Ovary (tissue), 9 donors: ENCODE measurements around the gene TSPAN5. TPM values are rescaled to one million over a fixed set of nuclear protein-coding genes. Genes with fewer than 3 reads are reported as not detected.

ENCODE experiments used
- DNase-seq, 5 donors: peaks; one replicate each; pipeline ENCODE4 v3.0.0-alpha.2; 2019 to 2020
- H3K27ac ChIP-seq, 2 donors: fragments of 200-600 bp; one replicate each; pipeline versions ENCODE4 v1.5.1 to v1.8.0; 2019 to 2022
- H3K27me3 ChIP-seq: fragments of 200-600 bp; one replicate; pipeline ENCODE4 v1.8.0; 2022
- H3K36me3 ChIP-seq: fragments of 200-600 bp; sonication (generic); one replicate; pipeline ENCODE4 v1.5.1; 2019
- H3K4me1 ChIP-seq: one replicate; pipeline ENCODE4 v1.8.1; 2013; ENCODE audit warnings: mild to moderate bottlenecking, moderate library complexity; ENCODE audit not compliant: insufficient read depth
- H3K4me3 ChIP-seq: fragments of 200-600 bp; sonication (generic); one replicate; pipeline ENCODE4 v1.5.1; 2017
- H3K9me3 ChIP-seq, 2 donors: fragments of 200-600 bp in 1 of 2; sonication (generic) in 1 of 2; one replicate each; pipeline versions ENCODE4 v1.5.1 to v1.8.1; 2013 to 2019; ENCODE audit warnings: mild to moderate bottlenecking in 1 of 2, moderate library complexity in 1 of 2
- EP300 ChIP-seq: sonication (generic); formaldehyde crosslinking; IDR thresholded peaks from one replicate; pipeline ENCODE4 v1.6.1; 2017; ENCODE audit warnings: antibody characterized with exemption
- POLR2A ChIP-seq: fragments of 450-650 bp; IDR thresholded peaks from one replicate; pipeline ENCODE4 v1.6.1; 2017; ENCODE audit warnings: antibody characterized with exemption, mild to moderate bottlenecking, moderate library complexity
- WGBS, 3 donors: extraction: QIAGEN DNeasy Blood & Tissue Kit in 1 of 3; methylation state at CpG; one replicate each; pipeline versions ENCODE4 v1.1.5 to v1.1.7; 2013 to 2017; 5-methylcytosine and 5-hydroxymethylcytosine counted together
- intact Hi-C, 4 donors: fragments of 100-400 bp; cut with DNase I; formaldehyde crosslinking; loops; one replicate each; pipeline versions ENCODE4 v1.11.0 to v1.15.1; 2022 to 2023
- polyA plus RNA-seq, 2 donors: library from polyadenylated mRNA; stranded (reverse); fragments of 200-250 nt in 1 of 2; fragments of 350-450 nt in 1 of 2; fragmentation: Illumina TruSeq in 1 of 2; extraction: RNeasy Lipid Tissue Mini Kit (QIAGEN cat#74804) in 1 of 2; gene quantifications; one replicate each; pipeline ENCODE4 v1.2.3, GENCODE V29; 2013 to 2014
- total RNA-seq, 7 donors: library from RNA; depleted of rRNA in 2 of 7; stranded (reverse); fragments of >200 nt in 2 of 7; fragmentation: NEBNext Ultra II Directional in 3 of 7; extraction: Animal tissue kit (Norgen Biotek cat#: 25700) in 3 of 7; gene quantifications; one replicate each; pipeline versions ENCODE4 v1.1.0 to v1.2.4, GENCODE V29; 2016 to 2023
- TF ChIP-seq, protein P1 (sequence below), 3 donors: fragments of 450-650 bp in 2 of 3; fragments of 200-600 bp in 1 of 3; IDR thresholded peaks; one replicate each; pipeline versions ENCODE4 v1.5.1 to v1.8.0; 2016 to 2022; ENCODE audit warnings: antibody characterized with exemption in 3 of 3, mild to moderate bottlenecking in 1 of 3
- donor health status: DM: no; HTN: no; CAD: no; lungs with moderate emphysema.
- donor health status: DM: no; HTN: no; CAD: no.
- donor health status: Bipolar disorder and iron deficiency.
- donor health status: DM: yes; HTN: yes; CAD: no.
- donor health status: DM: no; HTN: no; CAD: no.
- donor health status: DM: yes; HTN: yes; CAD: no.

Gene TSPAN5
- total and polyA plus RNA-seq, 9 donors, result 34.0 to 69.5 (median 48.2) TPM

GRCh38 chr4:98444371-98444770 lies 214.0 kb downstream of the TSPAN5 start:
- H3K36me3 ChIP-seq, result no peaks in the 10 kb centered on the region
- no peaks in the 10 kb centered on the region for H3K4me1 ChIP-seq
- H3K4me3 ChIP-seq, result no peak overlapping the region
- H3K27me3 ChIP-seq, result no peaks in the 10 kb centered on the region
- no peak for TF ChIP-seq POLR2A
- no peak for TF ChIP-seq EP300
- TF ChIP-seq, protein P1, sequence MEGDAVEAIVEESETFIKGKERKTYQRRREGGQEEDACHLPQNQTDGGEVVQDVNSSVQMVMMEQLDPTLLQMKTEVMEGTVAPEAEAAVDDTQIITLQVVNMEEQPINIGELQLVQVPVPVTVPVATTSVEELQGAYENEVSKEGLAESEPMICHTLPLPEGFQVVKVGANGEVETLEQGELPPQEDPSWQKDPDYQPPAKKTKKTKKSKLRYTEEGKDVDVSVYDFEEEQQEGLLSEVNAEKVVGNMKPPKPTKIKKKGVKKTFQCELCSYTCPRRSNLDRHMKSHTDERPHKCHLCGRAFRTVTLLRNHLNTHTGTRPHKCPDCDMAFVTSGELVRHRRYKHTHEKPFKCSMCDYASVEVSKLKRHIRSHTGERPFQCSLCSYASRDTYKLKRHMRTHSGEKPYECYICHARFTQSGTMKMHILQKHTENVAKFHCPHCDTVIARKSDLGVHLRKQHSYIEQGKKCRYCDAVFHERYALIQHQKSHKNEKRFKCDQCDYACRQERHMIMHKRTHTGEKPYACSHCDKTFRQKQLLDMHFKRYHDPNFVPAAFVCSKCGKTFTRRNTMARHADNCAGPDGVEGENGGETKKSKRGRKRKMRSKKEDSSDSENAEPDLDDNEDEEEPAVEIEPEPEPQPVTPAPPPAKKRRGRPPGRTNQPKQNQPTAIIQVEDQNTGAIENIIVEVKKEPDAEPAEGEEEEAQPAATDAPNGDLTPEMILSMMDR (IDR thresholded peaks at IDR 0.05), result no peak
- DNase-seq, result no peak
- intact Hi-C loops, result no loop called here
- no peaks in the 10 kb centered on the region for H3K9me3 ChIP-seq
- H3K27ac ChIP-seq, result no peak overlapping the region

DNA sequence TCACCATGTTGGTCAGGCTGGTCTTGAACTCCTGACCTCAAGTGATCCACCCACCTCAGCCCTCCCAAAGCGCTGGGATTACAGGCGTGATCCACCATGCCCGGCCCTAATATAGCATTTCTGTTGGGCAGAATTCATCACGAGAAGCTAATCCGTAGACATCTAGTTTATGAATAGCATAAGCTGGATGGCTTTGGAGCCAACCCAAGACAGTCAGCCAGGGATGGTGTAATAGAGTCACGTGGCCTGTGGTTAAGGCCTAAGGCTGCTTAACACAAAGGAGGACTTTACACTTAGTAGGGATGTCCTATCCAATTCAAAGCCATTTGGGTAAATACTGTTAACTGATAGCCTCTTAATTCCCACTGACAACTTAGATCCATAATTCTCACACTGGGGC lies 223.6 kb downstream of the TSPAN5 start:
- no peaks in the 10 kb centered on the region for H3K9me3 ChIP-seq
- H3K27me3 ChIP-seq, result no peaks in the 10 kb centered on the region
- TF ChIP-seq EP300, result no peak
- H3K4me1 ChIP-seq, result no peaks in the 10 kb centered on the region
- no peak overlapping the region for H3K4me3 ChIP-seq
- WGBS, 3 donors, result 97 to 98% (median 98%) methylated on average over 6 of the region's 6 CpGs
- intact Hi-C loops, result no loop called here
- no peak overlapping the region for H3K27ac ChIP-seq
- no peak for DNase-seq
- no peaks in the 10 kb centered on the region for H3K36me3 ChIP-seq

DNA sequence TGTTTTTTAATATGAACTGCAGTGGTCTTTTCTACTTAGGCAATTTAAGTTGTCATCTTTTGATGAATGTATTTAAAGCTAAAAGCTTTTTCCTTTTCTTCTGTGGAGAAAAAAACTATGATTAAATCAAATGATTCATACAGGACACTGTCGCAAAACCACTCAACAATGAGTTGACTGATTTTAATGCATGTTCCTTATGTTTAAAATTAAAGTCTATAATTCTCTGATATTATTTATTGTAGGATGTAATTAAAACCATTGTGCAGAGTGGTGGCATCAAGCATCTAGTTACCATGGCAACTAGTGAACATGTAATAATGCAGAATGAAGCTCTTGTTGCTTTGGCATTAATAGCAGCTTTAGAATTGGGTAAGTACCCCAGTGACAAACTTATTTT lies 224.7 kb downstream of the TSPAN5 start:
- Histone ChIP-seq H3K27ac (no peak overlapping the region), H3K9me3 (no peaks in the 10 kb centered on the region), H3K4me1 (no peaks in the 10 kb centered on the region), H3K4me3 (no peak overlapping the region), H3K27me3 (no peaks in the 10 kb centered on the region), H3K36me3 (no peaks in the 10 kb centered on the region)
- no peak for DNase-seq
- intact Hi-C loops, result no loop called here
- 89 to 97% (median 90%) methylated on average over 1 of the region's 1 CpG for WGBS, 3 donors
- TF ChIP-seq POLR2A (no peak), EP300 (no peak)
- TF ChIP-seq, protein P1 (IDR thresholded peaks at IDR 0.05), result no peak

DNA sequence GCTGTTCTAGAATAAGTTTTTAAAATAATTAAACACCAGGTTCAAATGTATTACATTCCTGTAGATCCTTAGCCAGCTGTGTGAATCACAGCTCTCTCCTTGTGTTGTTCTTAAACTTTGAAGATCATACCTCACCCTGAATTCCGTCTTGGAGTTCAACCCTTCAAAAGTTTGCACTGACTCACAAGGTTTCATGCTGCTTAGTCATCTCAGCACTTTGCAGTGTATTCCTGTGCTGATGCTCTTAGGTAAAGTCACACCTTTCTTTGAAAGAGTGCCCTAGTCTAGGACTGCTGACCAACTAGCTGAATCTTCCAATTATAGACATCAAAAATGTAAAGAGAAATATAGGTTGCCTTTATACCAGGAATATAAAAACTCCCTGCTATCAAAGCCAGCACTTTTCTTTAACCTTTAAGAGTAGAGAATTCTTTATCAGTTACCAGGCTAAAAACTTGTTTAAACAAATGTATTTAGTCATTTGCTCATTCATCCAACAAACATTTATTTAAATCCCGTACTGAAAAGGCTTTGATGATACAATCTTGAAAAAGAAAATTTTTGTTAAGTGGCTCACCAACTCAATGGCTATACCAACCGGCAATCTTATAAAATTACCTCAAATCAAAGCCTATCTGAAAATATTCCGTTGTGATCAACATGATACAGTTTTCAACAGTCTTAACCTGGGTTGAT lies 227.6 kb downstream of the TSPAN5 start:
- 70 to 76% (median 75%) methylated on average over 4 of the region's 4 CpGs for WGBS, 3 donors
- TF ChIP-seq POLR2A (no peak), EP300 (no peak)
- TF ChIP-seq, protein P1 (IDR thresholded peaks at IDR 0.05), result no peak
- intact Hi-C loops, result no loop called here
- no peak for DNase-seq
- Histone ChIP-seq H3K27me3 (no peaks in the 10 kb centered on the region), H3K9me3 (no peaks in the 10 kb centered on the region), H3K4me1 (no peaks in the 10 kb centered on the region), H3K27ac (no peak overlapping the region), H3K4me3 (no peak overlapping the region), H3K36me3 (no peaks in the 10 kb centered on the region)

GRCh38 chr4:98423009-98423408 lies 235.4 kb downstream of the TSPAN5 start:
- H3K36me3 ChIP-seq, result no peaks in the 10 kb centered on the region

More at GRCh38 chr4:98423009-98423408, 235.4 kb downstream of the TSPAN5 start:
- TF ChIP-seq, protein P1 (IDR thresholded peaks at IDR 0.05), result no peak
- TF ChIP-seq EP300, result no peak
- no peak for TF ChIP-seq POLR2A
- WGBS, 3 donors, result 65 to 75% (median 71%) methylated on average over 4 of the region's 4 CpGs
- Histone ChIP-seq H3K27ac (no peak overlapping the region), H3K4me1 (no peaks in the 10 kb centered on the region), H3K27me3 (no peaks in the 10 kb centered on the region), H3K4me3 (no peak overlapping the region), H3K9me3 (no peaks in the 10 kb centered on the region)
- intact Hi-C loops, result no loop called here
- DNase-seq, result no peak
